Transverse colon (tissue), 3 donors: Measurements from ENCODE around the gene TAS1R3.

Source experiments
- EP300 ChIP-seq: sonication (generic); formaldehyde crosslinking; IDR thresholded peaks from one replicate; pipeline ENCODE4 v1.6.1; 2017; ENCODE audit warnings: antibody characterized with exemption, low read depth
- TF ChIP-seq, protein P1 (sequence below), 5 experiments: fragments of 200-600 bp in 3 of 5; fragments of 450-650 bp in 2 of 5; sonication (generic) in 3 of 5; IDR thresholded peaks; 1 replicate in 2 of 5; 2 replicates in 3 of 5; pipeline ENCODE4 v1.5.1; 2016 to 2017; ENCODE audit warnings: antibody characterized with exemption in 5 of 5, inconsistent platforms in 3 of 5, mild to moderate bottlenecking in 2 of 5, moderate library complexity in 1 of 5

DNA sequence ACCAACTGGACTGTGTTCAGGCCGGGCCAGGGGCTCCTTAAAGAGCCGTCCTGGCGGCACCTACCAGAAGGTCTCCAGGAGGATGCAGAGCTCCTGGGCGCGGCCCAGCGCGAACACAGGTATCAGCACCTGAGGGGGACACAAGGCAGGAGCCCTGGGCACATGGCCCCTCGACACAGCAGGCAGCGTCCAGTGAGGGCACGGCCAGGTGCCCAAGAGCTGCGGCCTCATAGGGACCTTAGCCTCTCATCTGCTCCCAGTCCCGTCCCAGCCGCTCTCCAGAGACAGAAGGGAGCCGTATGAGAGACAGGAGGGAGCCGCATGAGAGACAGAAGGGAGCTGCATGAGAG, 16.9 kb upstream of the TAS1R3 start:
- TF ChIP-seq, protein P1, sequence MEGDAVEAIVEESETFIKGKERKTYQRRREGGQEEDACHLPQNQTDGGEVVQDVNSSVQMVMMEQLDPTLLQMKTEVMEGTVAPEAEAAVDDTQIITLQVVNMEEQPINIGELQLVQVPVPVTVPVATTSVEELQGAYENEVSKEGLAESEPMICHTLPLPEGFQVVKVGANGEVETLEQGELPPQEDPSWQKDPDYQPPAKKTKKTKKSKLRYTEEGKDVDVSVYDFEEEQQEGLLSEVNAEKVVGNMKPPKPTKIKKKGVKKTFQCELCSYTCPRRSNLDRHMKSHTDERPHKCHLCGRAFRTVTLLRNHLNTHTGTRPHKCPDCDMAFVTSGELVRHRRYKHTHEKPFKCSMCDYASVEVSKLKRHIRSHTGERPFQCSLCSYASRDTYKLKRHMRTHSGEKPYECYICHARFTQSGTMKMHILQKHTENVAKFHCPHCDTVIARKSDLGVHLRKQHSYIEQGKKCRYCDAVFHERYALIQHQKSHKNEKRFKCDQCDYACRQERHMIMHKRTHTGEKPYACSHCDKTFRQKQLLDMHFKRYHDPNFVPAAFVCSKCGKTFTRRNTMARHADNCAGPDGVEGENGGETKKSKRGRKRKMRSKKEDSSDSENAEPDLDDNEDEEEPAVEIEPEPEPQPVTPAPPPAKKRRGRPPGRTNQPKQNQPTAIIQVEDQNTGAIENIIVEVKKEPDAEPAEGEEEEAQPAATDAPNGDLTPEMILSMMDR (IDR thresholded peaks at IDR 0.05) = no peak
- no peak for TF ChIP-seq EP300
